HEK293 (cell line): Measurements from ENCODE around the gene SLC9A9.
"Not testable (repeated sequence)": the region's sequence is repeated elsewhere in the genome, so short reads cannot be mapped to it uniquely, and the experiment has no call there.

Experiments used
- CTCF ChIA-PET: fragments of 350-600 bp; formaldehyde crosslinking; extraction: SDS; loops from one replicate; lab custom pipeline; 2021; ENCODE audit warnings: antibody characterized with exemption; lab: Yijun Ruan, JAX
- POLR2A ChIA-PET: fragments of 300-600 bp; formaldehyde crosslinking; extraction: SDS; loops from one replicate; lab custom pipeline; 2020; ENCODE audit warnings: antibody characterized with exemption, inconsistent platforms; lab: Yijun Ruan, JAX
- H3K27ac ChIP-seq: fragments of 200-500 bp; sonication (Bioruptor generic); 2 replicates; pipeline ENCODE4 v1.5.1; 2014; ENCODE audit warnings: low read depth, low read length, control low read depth, inconsistent platforms; ENCODE audit errors: extremely low read depth
- H3K36me3 ChIP-seq, 2 experiments: fragments of 200-500 bp in 1 of 2; sonication (Bioruptor generic) in 1 of 2; 1 replicate in 1 of 2; 2 replicates in 1 of 2; pipeline ENCODE4 v1.5.1; 2014 to 2017; ENCODE audit warnings: inconsistent platforms in 2 of 2, low read length in 2 of 2; ENCODE audit not compliant: control insufficient read depth in 2 of 2, insufficient read depth in 1 of 2
- H3K4me1 ChIP-seq: fragments of 200-500 bp; sonication (Bioruptor generic); 2 replicates; pipeline ENCODE4 v1.5.1; 2014; ENCODE audit warnings: mild to moderate bottlenecking, low read length, inconsistent platforms; ENCODE audit not compliant: control insufficient read depth, insufficient read depth
- H3K4me3 ChIP-seq: 2 replicates; pipeline ENCODE4 v1.5.1; 2011; ENCODE audit warnings: low read depth, mild to moderate bottlenecking, control low read depth, low read length, moderate library complexity
- H3K9me3 ChIP-seq: fragments of 200-500 bp; sonication (Bioruptor generic); 2 replicates; pipeline ENCODE4 v1.5.1; 2014; ENCODE audit warnings: low read depth, low read length, inconsistent platforms; ENCODE audit not compliant: control insufficient read depth, insufficient read depth
- ATF2 ChIP-seq: fragments of 450-650 bp; formaldehyde crosslinking; IDR thresholded peaks from 2 replicates; pipeline ENCODE4 v1.5.1; 2016; ENCODE audit warnings: missing biosample characterization, missing genetic modification characterization, low read depth
- TSHZ1 ChIP-seq: fragments of 450-650 bp; formaldehyde crosslinking; IDR thresholded peaks from 2 replicates; pipeline ENCODE4 v1.5.1; 2016; ENCODE audit warnings: missing biosample characterization, missing genetic modification characterization, borderline replicate concordance
- YY1 ChIP-seq: fragments of 450-650 bp; formaldehyde crosslinking; IDR thresholded peaks from 2 replicates; pipeline ENCODE4 v1.5.1; 2018; ENCODE audit warnings: missing biosample characterization, missing genetic modification characterization
- ZNF133 ChIP-seq: fragments of 450-650 bp; formaldehyde crosslinking; IDR thresholded peaks from 2 replicates; pipeline ENCODE4 v1.5.1; 2016; ENCODE audit warnings: missing biosample characterization, missing genetic modification characterization
- ZNF157 ChIP-seq: fragments of 450-650 bp; formaldehyde crosslinking; IDR thresholded peaks from 2 replicates; pipeline ENCODE4 v1.5.1; 2016; ENCODE audit warnings: missing biosample characterization, missing genetic modification characterization
- ZNF16 ChIP-seq: fragments of 450-650 bp; formaldehyde crosslinking; IDR thresholded peaks from 2 replicates; pipeline ENCODE4 v1.5.1; 2016; ENCODE audit warnings: low read depth, missing biosample characterization, missing genetic modification characterization
- ZNF221 ChIP-seq: fragments of 450-650 bp; formaldehyde crosslinking; IDR thresholded peaks from 2 replicates; pipeline ENCODE4 v1.5.1; 2017; ENCODE audit warnings: missing biosample characterization, missing genetic modification characterization, borderline replicate concordance
- ZNF24 ChIP-seq: fragments of 450-650 bp; formaldehyde crosslinking; IDR thresholded peaks from 2 replicates; pipeline ENCODE4 v1.5.1; 2016; ENCODE audit warnings: missing biosample characterization, missing genetic modification characterization
- ZNF416 ChIP-seq: fragments of 450-650 bp; formaldehyde crosslinking; IDR thresholded peaks from 2 replicates; pipeline ENCODE4 v1.5.1; 2016; ENCODE audit warnings: missing biosample characterization, missing genetic modification characterization
- ZNF555 ChIP-seq: fragments of 450-650 bp; formaldehyde crosslinking; conservative IDR thresholded peaks from 2 replicates; pipeline ENCODE4 v1.5.1; 2017; ENCODE audit warnings: missing biosample characterization, mild to moderate bottlenecking, missing genetic modification characterization, inconsistent platforms
- ZNF580 ChIP-seq: fragments of 450-650 bp; formaldehyde crosslinking; IDR thresholded peaks from 2 replicates; pipeline ENCODE4 v1.5.1; 2016; ENCODE audit warnings: missing biosample characterization, missing genetic modification characterization
- ZNF623 ChIP-seq: fragments of 450-650 bp; formaldehyde crosslinking; IDR thresholded peaks from 2 replicates; pipeline ENCODE4 v1.5.1; 2016; ENCODE audit warnings: missing biosample characterization, missing genetic modification characterization
- ZNF629 ChIP-seq: fragments of 450-650 bp; formaldehyde crosslinking; IDR thresholded peaks from 2 replicates; pipeline ENCODE4 v1.5.1; 2017; ENCODE audit warnings: missing biosample characterization, missing genetic modification characterization
- ZNF701 ChIP-seq: fragments of 450-650 bp; formaldehyde crosslinking; IDR thresholded peaks from 2 replicates; pipeline ENCODE4 v1.5.1; 2016; ENCODE audit warnings: missing biosample characterization, missing genetic modification characterization
- ZXDB ChIP-seq: fragments of 450-650 bp; formaldehyde crosslinking; IDR thresholded peaks from 2 replicates; pipeline ENCODE4 v1.5.1; 2016; ENCODE audit warnings: missing biosample characterization, missing genetic modification characterization

SLC9A9 gene

GRCh38 chr3:143808030-143808429 is 40.2 kb downstream of the SLC9A9 start:
- ChIA-PET CTCF (no interaction called here), POLR2A (no interaction called here)
- Histone ChIP-seq H3K27ac (no peak overlapping the region), H3K4me1 (no peaks in the 10 kb centered on the region), H3K36me3 (no peaks in the 10 kb centered on the region), H3K4me3 (no peak overlapping the region), H3K9me3 (no peaks in the 10 kb centered on the region)
- TF ChIP-seq ZXDB (tag by site-specific recombination) (no peak), ZNF623 (tag by site-specific recombination) (no peak), ZNF416 (tag by site-specific recombination) (no peak), ATF2 (tag by site-specific recombination) (no peak)
- TF ChIP-seq, all 188 proteins: peak for 0

- CTCF ChIA-PET = no interaction called here
These were observed 42.2 kb downstream of the SLC9A9 start for GRCh38 chr3:143806038-143806437.

GRCh38 chr3:143805476-143805875 is 42.8 kb downstream of the SLC9A9 start:
- H3K27ac ChIP-seq, H3K4me1 ChIP-seq, CTCF ChIA-PET, H3K9me3 ChIP-seq, H3K36me3 ChIP-seq, H3K4me3 ChIP-seq: not testable (repeated sequence)
- POLR2A ChIA-PET = interaction anchor here (0.8 kb wide), 1 partner anchor 166 kb away, joined by 4 read pairs; the partner anchor contains the start of gene DIPK2A

More at GRCh38 chr3:143806038-143806437, 42.2 kb downstream of the SLC9A9 start:
- no peak overlapping the region for H3K4me3 ChIP-seq
- H3K4me1 ChIP-seq = no peaks in the 10 kb centered on the region
- no peaks in the 10 kb centered on the region for H3K36me3 ChIP-seq
- no peaks in the 10 kb centered on the region for H3K9me3 ChIP-seq
- H3K27ac ChIP-seq = no peak overlapping the region
- TF ChIP-seq ZNF24 = no peak
- TF ChIP-seq ZNF555 (tag by site-specific recombination) = no peak
- no peak for TF ChIP-seq ZNF157 (tag by site-specific recombination)
- TF ChIP-seq ZNF701 = no peak
- no peak for TF ChIP-seq ZNF221 (tag by site-specific recombination)
- no peak for TF ChIP-seq YY1 (tag by site-specific recombination)
- TF ChIP-seq TSHZ1 = no peak
- no peak for TF ChIP-seq ZNF133
- no peak for TF ChIP-seq ZNF629 (tag by site-specific recombination)
- TF ChIP-seq ZNF580 (tag by site-specific recombination) = no peak
- TF ChIP-seq ZNF16 (tag by site-specific recombination) = no peak
- POLR2A ChIA-PET = interaction anchor here (0.8 kb wide), 1 partner anchor 166 kb away, joined by 4 read pairs; the partner anchor contains the start of gene DIPK2A

- H3K36me3 ChIP-seq, POLR2A ChIA-PET, H3K4me1 ChIP-seq, H3K9me3 ChIP-seq, CTCF ChIA-PET, H3K4me3 ChIP-seq, H3K27ac ChIP-seq: not testable (repeated sequence)
These were observed 47.2 kb downstream of the SLC9A9 start for GRCh38 chr3:143801046-143801445.

GRCh38 chr3:143798151-143798550 is 50.1 kb downstream of the SLC9A9 start:
- H3K36me3 ChIP-seq, H3K4me3 ChIP-seq, H3K4me1 ChIP-seq, POLR2A ChIA-PET, H3K27ac ChIP-seq, CTCF ChIA-PET, H3K9me3 ChIP-seq: not testable (repeated sequence)
